PFSK-1 (cell line): ENCODE data around the gene MAPK12. TPM values are rescaled to one million over a fixed set of nuclear protein-coding genes. Genes with fewer than 3 reads are reported as not detected.

ENCODE experiments used
- FOXP2 ChIP-seq: optimal IDR thresholded peaks from 2 replicates; pipeline ENCODE3; 2011; ENCODE audit warnings: borderline replicate concordance, control low read depth, inconsistent platforms; ENCODE audit not compliant: insufficient read depth; ENCODE audit errors: extremely low read length, extremely low read depth
- POLR2AphosphoS5 ChIP-seq: IDR thresholded peaks from 2 replicates; pipeline ENCODE4 v1.6.1; 2012; ENCODE audit warnings: low read depth, mild to moderate bottlenecking, control low read depth, low read length, moderate library complexity
- SIN3A ChIP-seq: IDR thresholded peaks from 2 replicates; pipeline ENCODE4 v1.6.1; 2012; ENCODE audit warnings: mild to moderate bottlenecking, low read length, moderate library complexity, borderline replicate concordance; ENCODE audit not compliant: insufficient read depth
- TAF1 ChIP-seq: IDR thresholded peaks from 2 replicates; pipeline ENCODE4 v1.6.1; 2012; ENCODE audit warnings: low read length, control low read depth, borderline replicate concordance; ENCODE audit not compliant: insufficient read depth
- polyA plus RNA-seq: library from polyadenylated mRNA; unstranded; fragments of >200 nt; gene quantifications from one replicate; pipeline ENCODE4 v1.2.1, GENCODE V29; 2012; ENCODE audit warnings: low read depth, missing spikeins; ENCODE audit not compliant: insufficient read length
- TF ChIP-seq, protein P1 (sequence below), 2 experiments: IDR thresholded peaks; 2 replicates each; pipeline versions ENCODE4 v1.6.1 to v1.8.0; 2011 to 2012; ENCODE audit warnings: low read depth in 2 of 2, low read length in 2 of 2, control low read depth in 1 of 2, inconsistent platforms in 1 of 2, mild to moderate bottlenecking in 1 of 2, moderate library complexity in 1 of 2; ENCODE audit not compliant: insufficient read depth in 1 of 2

MAPK12 gene
- 79.9 TPM for polyA plus RNA-seq

DNA sequence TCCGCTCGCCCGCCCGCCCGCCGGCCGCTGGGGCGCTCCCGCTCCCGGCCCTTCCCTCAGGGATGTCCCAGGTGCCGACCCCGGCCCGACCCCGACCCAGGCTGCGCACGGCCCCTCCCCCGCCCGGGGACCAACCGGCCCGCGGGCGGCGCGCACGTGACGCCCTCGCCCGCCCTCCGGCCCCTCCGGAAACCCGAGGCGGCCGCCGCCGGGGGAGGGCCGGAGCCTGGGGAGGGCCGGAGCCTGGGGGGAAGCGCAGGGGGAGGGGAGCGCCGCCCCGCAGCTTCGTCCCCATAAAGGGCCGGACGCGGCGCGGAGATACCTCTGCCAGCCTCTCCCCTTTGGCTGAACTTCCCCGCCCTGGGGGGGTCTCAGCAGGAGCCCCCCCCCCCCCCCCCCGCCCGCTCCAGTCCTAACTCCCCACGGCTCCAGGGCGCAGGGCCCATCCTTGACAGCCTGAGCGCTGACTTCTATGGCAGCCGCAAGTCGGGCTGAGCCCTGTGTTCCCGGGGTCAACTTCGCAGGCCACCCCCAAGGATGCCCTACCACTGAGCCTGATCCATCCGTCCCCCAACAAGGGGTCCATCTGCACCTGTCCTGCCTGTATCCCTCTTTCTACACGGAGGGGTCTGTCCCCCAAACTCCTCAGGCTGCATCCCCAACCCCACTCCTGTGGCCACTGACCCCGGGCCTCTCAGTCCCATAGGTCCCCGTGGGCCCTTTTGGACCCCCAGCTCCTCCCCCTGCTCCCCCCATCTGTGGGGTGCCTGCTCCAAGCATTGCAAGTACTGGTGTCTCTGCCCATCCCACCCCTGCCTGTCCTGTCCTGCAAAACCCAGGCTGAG lies at the start of gene MAPK12:
Gene MAPK12 (minus strand): TSS at position 69 of the 845 bp plus-strand sequence. CDS start 174 bp downstream, outside the sequence.
- TF ChIP-seq, protein P1, sequence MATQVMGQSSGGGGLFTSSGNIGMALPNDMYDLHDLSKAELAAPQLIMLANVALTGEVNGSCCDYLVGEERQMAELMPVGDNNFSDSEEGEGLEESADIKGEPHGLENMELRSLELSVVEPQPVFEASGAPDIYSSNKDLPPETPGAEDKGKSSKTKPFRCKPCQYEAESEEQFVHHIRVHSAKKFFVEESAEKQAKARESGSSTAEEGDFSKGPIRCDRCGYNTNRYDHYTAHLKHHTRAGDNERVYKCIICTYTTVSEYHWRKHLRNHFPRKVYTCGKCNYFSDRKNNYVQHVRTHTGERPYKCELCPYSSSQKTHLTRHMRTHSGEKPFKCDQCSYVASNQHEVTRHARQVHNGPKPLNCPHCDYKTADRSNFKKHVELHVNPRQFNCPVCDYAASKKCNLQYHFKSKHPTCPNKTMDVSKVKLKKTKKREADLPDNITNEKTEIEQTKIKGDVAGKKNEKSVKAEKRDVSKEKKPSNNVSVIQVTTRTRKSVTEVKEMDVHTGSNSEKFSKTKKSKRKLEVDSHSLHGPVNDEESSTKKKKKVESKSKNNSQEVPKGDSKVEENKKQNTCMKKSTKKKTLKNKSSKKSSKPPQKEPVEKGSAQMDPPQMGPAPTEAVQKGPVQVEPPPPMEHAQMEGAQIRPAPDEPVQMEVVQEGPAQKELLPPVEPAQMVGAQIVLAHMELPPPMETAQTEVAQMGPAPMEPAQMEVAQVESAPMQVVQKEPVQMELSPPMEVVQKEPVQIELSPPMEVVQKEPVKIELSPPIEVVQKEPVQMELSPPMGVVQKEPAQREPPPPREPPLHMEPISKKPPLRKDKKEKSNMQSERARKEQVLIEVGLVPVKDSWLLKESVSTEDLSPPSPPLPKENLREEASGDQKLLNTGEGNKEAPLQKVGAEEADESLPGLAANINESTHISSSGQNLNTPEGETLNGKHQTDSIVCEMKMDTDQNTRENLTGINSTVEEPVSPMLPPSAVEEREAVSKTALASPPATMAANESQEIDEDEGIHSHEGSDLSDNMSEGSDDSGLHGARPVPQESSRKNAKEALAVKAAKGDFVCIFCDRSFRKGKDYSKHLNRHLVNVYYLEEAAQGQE (IDR thresholded peaks at IDR 0.05; ENCODE audit: insufficient read depth in 1 of 2, low read depth in 2 of 2, low read length in 2 of 2): no peak
- TF ChIP-seq TAF1 (0 out of 2 replicates have a peak, but pooled peaks have one; percentile 2), SIN3A (no peak), POLR2AphosphoS5 (no peak), FOXP2 (peak; percentile 51)

DNA sequence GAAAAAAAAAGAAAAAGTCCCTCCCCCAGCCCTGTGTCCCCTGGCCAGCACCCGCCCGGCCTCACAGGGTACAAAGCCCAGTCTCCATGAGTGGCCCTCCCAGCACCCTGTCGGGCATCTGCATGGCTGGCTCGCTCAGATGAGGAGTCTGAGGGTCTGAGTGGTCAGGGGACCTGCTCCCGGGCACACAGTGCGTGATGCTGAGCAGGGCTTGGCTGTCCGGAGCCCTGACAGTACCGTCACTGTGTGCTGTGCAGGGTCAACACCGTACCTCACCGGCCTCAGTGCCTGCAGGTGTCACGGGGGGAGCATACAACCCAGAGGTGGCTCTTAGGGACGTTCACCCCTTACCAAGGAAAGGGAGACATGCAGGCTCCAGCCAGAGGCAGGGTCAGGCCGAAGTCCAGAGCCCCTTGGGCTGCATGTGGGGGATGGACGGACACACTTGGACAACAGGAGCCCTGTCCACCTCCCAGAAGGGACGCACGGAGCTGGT lies 49.5 kb upstream of the MAPK12 start:
- TF ChIP-seq FOXP2 (no peak), SIN3A (no peak), TAF1 (no peak), POLR2AphosphoS5 (no peak)
- TF ChIP-seq, protein P1 (IDR thresholded peaks at IDR 0.05; ENCODE audit: insufficient read depth in 1 of 2, low read depth in 2 of 2, low read length in 2 of 2): no peak

DNA sequence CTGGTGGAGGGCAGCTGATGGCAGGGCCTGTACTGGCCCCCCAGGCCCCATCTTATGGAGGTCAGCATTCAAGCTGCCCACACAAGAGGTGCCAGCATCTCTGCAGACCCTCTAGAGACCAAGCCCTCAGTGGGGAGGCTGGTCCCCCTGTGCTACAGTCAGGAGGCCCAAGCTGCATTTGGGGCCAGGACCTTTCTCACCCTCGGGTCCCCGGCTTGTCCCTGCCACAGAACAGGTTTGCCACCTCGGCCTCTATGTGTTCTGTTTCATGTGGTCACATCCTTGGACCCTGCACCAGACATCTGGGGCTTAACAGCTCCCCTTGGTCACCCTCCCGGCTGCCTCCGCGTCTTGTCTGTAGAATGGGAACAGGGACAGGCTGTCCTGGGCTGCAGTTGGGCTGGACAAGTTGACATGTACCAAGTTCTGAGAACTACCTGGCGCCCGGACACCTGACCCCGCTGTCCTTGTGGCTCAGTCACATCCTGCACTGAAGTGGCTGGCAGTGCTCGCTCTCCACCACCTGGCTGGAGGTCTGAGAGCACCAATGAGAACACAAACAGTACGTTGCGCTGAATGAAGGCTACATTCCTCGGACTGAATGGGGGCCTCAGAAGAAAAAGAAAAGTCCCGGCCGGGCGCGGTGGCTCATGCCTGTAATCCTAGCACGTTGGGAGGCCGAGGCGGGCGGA lies 48.7 kb upstream of the MAPK12 start:
- TF ChIP-seq SIN3A (no peak), TAF1 (no peak), POLR2AphosphoS5 (no peak), FOXP2 (no peak)
- TF ChIP-seq, protein P1 (IDR thresholded peaks at IDR 0.05; ENCODE audit: insufficient read depth in 1 of 2, low read depth in 2 of 2, low read length in 2 of 2): no peak

DNA sequence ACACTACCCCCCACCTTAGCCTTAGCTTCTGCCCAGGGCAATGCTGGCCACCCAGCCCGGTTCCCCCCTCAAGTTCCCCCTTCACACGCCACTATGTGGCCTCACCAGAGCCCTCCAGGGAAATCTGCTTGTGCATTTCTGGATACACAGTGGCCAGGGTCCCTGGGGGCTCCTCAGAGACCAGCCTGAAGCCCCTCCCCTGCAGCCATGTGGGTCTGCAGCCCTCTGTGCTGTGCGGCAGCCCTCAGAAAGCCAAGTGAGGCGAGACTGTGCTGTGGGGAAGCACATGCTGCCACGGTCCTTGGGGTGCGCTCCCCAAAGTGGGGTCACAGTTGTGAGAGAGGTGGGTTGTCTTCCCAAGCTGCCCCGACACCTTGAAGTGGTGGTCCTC lies 48.1 kb upstream of the MAPK12 start:
- TF ChIP-seq, protein P1 (IDR thresholded peaks at IDR 0.05; ENCODE audit: insufficient read depth in 1 of 2, low read depth in 2 of 2, low read length in 2 of 2): no peak
- TF ChIP-seq POLR2AphosphoS5 (no peak), TAF1 (no peak), SIN3A (no peak), FOXP2 (no peak)
